ENCODE data around the gene AGFG1. TPM values are rescaled to one million over a fixed set of nuclear protein-coding genes. Genes with fewer than 3 reads are reported as not detected.

AGFG1 gene
- total RNA-seq, 6 experiments from 2014 or later = 62.3 to 105 (median 74.0) TPM

DNA sequence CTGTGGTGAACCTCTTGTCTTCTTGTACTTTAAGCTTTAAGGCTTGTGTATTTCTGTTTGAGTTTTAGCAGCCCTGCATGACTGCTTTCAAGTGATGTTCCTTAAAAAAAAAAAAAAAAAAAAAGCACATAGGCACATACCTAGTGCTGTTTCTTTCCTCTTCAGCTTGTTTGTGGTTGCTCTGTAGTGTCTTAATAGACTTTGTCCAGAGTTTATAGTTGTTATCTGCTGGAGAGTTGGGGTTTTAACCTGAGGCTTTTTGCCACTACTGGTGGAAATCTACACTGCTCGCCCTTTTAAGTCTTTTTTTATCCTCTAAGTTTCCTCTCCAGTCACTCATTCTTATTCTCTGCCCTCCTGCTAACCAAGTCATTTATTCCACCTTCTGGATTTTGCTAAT is 34.5 kb downstream of the AGFG1 start:
- 0 out of 2 replicates have a peak, but pooled peaks cover 1% of the 10 kb centered on the region for H3K27me3 Mint-ChIP-seq (ENCODE audit: insufficient read depth)
- peaks cover 18% of the 10 kb centered on the region for H3K36me3 Mint-ChIP-seq (ENCODE audit: low read depth)
- peaks cover 84% of the 10 kb centered on the region for H3K4me1 Mint-ChIP-seq (ENCODE audit: low read depth)
- no peak overlapping the region for H3K4me3 Mint-ChIP-seq
- H3K9me3 Mint-ChIP-seq = no peaks in the 10 kb centered on the region
- TF ChIP-seq, protein P1, sequence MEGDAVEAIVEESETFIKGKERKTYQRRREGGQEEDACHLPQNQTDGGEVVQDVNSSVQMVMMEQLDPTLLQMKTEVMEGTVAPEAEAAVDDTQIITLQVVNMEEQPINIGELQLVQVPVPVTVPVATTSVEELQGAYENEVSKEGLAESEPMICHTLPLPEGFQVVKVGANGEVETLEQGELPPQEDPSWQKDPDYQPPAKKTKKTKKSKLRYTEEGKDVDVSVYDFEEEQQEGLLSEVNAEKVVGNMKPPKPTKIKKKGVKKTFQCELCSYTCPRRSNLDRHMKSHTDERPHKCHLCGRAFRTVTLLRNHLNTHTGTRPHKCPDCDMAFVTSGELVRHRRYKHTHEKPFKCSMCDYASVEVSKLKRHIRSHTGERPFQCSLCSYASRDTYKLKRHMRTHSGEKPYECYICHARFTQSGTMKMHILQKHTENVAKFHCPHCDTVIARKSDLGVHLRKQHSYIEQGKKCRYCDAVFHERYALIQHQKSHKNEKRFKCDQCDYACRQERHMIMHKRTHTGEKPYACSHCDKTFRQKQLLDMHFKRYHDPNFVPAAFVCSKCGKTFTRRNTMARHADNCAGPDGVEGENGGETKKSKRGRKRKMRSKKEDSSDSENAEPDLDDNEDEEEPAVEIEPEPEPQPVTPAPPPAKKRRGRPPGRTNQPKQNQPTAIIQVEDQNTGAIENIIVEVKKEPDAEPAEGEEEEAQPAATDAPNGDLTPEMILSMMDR (IDR thresholded peaks at IDR 0.05) = no peak
- no peak overlapping the region for H3K27ac Mint-ChIP-seq
- DNase-seq = no peak

DNA sequence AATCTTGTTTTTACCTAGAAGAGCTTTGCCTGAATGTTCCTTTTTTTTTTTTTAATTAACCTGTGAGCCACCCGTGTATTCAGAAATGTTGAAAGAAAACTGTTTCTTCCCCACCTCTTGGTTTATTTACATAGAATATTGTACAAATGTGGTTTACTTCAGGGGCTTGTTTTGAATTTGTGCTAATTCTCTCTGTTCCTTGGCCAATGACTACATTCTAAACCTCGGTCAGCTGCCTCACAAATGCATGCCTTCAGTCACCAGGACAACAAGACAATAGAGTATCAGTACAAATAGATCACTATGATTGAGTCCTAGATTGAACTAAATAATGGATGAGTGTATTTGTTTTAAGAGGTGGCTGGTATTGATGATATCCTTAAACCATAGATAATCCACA is 36.0 kb downstream of the AGFG1 start:
- Mint-ChIP-seq H3K4me1 (ENCODE audit: low read depth) (peaks cover 94% of the 10 kb centered on the region), H3K4me3 (no peak overlapping the region), H3K36me3 (ENCODE audit: low read depth) (peaks cover 18% of the 10 kb centered on the region), H3K27ac (no peak overlapping the region), H3K27me3 (ENCODE audit: insufficient read depth) (no peaks in the 10 kb centered on the region), H3K9me3 (no peaks in the 10 kb centered on the region)
- TF ChIP-seq, protein P1 (IDR thresholded peaks at IDR 0.05) = no peak
- DNase-seq = no peak

DNA sequence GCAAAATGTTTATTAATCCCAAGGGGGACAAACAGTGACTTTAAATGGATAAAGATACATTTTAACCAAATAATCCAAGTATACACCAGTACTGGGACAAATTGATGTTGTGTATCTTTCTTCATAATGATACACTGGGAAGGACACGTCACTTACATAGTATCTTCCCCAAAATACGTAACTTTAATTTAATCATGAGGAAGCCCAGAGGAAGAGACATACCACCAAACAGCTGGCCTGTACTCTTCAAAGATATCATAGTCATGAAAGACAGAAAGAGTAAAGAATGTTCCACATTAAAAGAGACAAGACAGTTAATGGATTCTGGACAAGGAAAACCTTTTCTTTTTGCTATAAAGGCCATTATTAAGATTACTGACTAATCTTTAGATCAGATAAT is 37.1 kb downstream of the AGFG1 start:
- Mint-ChIP-seq H3K36me3 (ENCODE audit: low read depth) (peaks cover 9% of the 10 kb centered on the region; the same call in 1 of the 2 replicates), H3K4me3 (no peak overlapping the region), H3K9me3 (no peaks in the 10 kb centered on the region), H3K27me3 (ENCODE audit: insufficient read depth) (no peaks in the 10 kb centered on the region), H3K27ac (no peak overlapping the region), H3K4me1 (ENCODE audit: low read depth) (peaks cover 94% of the 10 kb centered on the region)
- DNase-seq = no peak
- TF ChIP-seq, protein P1 (IDR thresholded peaks at IDR 0.05) = no peak

DNA sequence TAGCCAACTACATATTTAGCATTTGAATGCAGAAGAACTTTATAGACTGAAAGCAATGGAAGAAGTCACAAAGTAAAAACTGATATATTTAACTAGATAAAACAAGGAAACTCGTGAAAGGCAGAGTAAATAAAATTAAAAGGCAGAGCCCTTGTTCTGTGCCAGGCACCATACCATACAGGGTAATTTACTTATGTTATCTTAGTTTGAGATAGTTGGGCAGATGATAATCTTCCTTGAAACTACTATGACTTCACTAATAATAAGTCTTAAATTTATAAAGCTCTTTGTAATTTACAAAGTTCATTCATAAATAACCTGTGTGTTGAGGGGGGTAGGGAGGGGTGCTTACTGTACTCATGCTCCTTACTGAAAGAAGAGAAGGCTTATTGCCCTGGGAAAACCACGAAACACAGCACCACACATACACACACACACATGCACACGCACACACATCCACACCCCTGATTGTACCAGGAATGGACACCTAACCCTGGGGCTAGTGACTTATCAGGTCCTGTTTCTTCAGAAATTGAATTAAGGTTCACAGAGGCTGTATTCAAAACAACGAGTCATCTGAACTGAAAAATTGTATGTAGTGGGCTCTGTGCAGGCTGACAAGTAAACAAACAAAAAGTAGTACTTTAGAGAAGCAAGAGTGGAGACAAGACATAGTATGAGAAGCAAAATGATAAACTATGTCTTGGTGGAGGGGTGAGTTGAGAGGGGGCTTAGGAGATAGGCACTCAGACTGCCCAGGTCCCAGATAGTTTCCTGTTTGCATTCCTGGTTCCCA is 38.1 kb downstream of the AGFG1 start:
- peaks cover 90% of the 10 kb centered on the region for H3K4me1 Mint-ChIP-seq (ENCODE audit: low read depth)
- H3K27ac Mint-ChIP-seq = peak overlapping the region; percentile 37
- peak; percentile 65 for DNase-seq
- H3K4me3 Mint-ChIP-seq = no peak overlapping the region
- peaks cover 9% of the 10 kb centered on the region for H3K36me3 Mint-ChIP-seq (ENCODE audit: low read depth)
- no peaks in the 10 kb centered on the region; the same call in 1 of the 2 replicates for H3K27me3 Mint-ChIP-seq (ENCODE audit: insufficient read depth)
- no peaks in the 10 kb centered on the region for H3K9me3 Mint-ChIP-seq
- TF ChIP-seq, protein P1 (IDR thresholded peaks at IDR 0.05) = no peak

DNA sequence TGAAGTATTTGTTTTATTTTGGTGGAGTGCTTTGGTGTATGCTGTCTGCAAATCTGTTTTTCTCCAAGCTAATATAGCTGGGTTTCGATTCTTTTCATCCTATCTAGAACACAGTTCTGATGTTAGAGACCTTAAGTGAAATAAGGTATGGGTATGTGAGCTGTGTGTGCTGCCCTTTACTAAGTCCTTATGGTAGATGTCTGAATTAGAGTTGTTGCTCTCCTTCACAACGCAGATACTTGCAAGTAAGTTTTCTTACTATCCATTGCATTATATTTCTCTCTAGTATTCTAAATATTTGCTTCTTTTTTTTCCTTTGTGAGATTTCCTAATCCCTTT is 38.6 kb downstream of the AGFG1 start:
- no peak overlapping the region for H3K4me3 Mint-ChIP-seq
- DNase-seq = no peak
- H3K27me3 Mint-ChIP-seq (ENCODE audit: insufficient read depth) = no peaks in the 10 kb centered on the region; the same call in 1 of the 2 replicates
- H3K9me3 Mint-ChIP-seq = no peaks in the 10 kb centered on the region
- peaks cover 90% of the 10 kb centered on the region for H3K4me1 Mint-ChIP-seq (ENCODE audit: low read depth)
- peak overlapping the region; percentile 37; the same call in 1 of the 2 replicates for H3K27ac Mint-ChIP-seq
- peaks cover 14% of the 10 kb centered on the region for H3K36me3 Mint-ChIP-seq (ENCODE audit: low read depth)
- TF ChIP-seq, protein P1 (IDR thresholded peaks at IDR 0.05) = no peak
